ENCODE data around the gene SCYGR8.

- TF ChIP-seq CTCF (IDR thresholded peaks at IDR 0.05) (no peak), EP300 (IDR thresholded peaks at IDR 0.05) (no peak), POLR2A (IDR thresholded peaks at IDR 0.05) (no peak)
Measured at GRCh38 chr2:227761740-227762476, 16.2 kb downstream of the SCYGR8 start.

All from sigmoid colon (tissue), 4 donors.